Endometrial microvascular endothelial cells (primary cell): Measurements from ENCODE around the gene FAM76B. TPM values are rescaled to one million over a fixed set of nuclear protein-coding genes. Genes with fewer than 3 reads are reported as not detected.

Experiments used
- in situ Hi-C: cut with HindIII; loops from 2 replicates; pipeline ENCODE4 v1.10.0; 2017; ENCODE audit warnings: low sequenced_read_pairs, low pct_unique_long_range_greater_than_20kb; ENCODE audit errors: inconsistent ontology term
- total RNA-seq: library from RNA; depleted of rRNA; stranded (reverse); fragments of >200 nt; gene quantifications from one replicate; pipeline ENCODE4 v1.2.3, GENCODE V29; 2015; ENCODE audit errors: inconsistent ontology term

Gene FAM76B
- total RNA-seq, 1 donor from 2014 or later: 7.7 TPM

DNA sequence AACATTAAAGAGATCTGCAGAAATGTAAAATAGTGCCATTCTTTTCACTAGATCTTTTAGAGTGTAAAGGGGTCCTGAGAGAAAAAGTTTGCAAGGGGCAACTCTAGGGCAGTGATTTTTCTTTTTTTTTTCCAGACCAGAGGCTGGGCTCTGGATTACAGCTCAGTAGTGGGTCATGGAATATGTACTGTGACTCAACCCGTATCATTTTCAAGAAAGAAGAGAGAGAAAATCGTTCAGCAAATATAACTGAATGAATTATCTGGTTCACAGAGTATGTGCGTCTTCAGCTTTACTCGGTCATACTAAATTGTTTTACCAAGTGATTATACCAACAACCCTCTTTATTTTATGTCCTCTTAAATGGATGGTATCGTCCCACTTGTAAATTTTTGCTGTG is 4.5 kb upstream of the FAM76B start:
- in situ Hi-C loops: no loop called here

DNA sequence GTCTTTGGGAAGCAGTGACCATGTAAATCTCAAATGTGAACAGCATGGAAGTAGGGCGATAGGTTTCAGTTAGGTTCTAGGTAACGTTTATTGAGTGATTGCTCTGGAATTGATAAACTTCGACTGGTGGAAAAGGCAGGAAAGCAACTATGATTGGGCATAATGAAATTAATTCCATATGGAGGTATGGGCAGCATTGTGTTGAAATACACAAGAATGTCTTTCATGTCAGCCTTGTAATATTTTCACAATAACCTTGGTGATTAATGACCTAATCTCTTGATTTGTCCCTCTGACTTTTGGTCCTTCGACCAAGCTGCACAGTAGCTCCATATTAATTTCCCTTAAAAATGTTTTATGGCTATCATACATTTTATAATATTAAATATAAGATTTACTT is 3.5 kb upstream of the FAM76B start:
- in situ Hi-C loops: no loop called here

DNA sequence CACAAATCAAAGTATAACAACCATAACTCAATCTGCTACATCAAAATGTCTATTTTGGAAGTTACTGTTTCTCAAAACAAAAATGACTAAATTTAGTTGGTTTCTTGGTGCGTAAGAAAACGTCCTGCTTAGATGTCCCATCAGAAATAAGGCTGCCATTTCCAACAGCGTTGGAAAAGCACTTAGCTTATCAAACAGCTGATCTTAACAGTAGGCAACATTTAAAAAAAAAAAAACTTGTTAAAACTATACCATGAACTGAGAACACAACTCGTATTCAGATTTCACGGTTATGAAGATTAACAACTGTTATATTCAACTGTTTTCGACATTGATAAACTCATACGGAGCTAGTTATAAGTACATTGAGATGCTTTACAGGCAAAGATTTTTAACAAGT is 3.1 kb upstream of the FAM76B start:
- in situ Hi-C loops: no loop called here

DNA sequence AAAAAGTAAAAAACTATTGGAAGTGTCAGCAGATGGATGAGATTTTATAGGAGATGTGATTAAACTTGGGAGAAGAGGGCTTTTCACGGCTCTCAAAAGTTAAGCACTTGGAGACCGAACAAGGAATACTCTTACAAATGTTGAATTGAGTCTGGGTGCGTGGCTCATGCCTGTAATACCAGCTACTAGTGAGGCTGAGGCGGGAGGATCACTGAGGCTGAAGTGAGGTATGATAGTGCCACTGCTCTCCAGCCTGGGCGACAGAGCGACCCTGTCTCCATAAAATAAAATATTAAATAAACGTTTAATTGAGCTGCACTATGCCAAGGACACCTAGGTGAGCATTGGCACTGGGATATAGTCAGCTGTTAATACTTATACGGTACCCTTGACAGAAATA is 2.6 kb upstream of the FAM76B start:
- in situ Hi-C loops: no loop called here

DNA sequence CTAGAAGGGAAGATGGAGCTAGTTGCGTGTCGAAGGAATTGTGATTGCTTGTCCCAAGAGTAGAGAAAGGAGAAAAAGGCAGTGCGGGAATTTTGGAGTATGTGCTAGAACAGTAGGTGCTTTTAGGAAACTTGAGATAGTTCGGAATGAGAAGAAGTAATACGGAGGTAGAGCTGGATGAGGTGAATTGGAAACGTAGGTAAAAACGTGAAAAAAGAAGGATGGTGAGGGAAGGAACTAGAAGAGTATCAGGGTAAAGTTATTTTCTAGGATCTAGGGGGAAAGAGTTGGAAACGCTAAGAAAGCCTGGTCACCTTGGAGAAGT is 2.1 kb upstream of the FAM76B start:
- in situ Hi-C loops: no loop called here

DNA sequence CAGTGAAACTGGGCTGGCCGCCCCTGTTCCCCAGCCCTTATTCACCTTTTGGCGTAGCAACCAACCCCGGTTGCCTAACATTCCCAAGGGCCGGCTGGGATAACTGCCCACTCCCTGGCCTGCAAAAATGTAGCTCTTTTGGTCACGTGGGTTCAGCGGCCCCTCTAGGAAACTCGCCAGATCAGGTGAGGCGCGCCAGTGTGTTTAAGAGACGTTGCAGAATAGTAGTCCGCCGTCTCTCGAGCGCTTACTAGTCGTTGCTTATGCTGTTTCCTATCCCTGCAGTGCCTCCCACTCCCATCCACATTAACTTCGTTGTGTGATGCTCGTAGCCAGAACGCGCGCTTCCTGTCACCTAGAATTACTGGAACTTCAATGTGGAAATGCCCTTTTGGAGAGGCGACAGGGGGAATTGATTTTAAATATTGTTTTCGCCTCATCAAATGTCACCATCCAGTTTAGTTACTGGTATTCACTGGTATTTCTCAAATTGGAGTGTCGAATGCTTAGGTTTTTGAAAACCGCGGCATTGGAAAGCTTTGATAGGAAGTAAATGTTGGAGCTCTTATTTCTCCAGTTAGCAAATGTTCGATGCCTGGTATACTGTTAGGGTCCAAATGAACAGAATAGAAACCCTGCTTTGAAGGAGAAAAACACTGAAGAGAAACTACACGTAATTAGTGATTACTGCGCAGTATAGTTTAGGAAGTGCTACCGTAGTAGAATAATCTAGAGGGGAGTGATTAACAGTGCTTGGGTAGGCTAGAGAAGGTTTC is 1.5 kb upstream of the FAM76B start:
- in situ Hi-C loops: no loop called here

DNA sequence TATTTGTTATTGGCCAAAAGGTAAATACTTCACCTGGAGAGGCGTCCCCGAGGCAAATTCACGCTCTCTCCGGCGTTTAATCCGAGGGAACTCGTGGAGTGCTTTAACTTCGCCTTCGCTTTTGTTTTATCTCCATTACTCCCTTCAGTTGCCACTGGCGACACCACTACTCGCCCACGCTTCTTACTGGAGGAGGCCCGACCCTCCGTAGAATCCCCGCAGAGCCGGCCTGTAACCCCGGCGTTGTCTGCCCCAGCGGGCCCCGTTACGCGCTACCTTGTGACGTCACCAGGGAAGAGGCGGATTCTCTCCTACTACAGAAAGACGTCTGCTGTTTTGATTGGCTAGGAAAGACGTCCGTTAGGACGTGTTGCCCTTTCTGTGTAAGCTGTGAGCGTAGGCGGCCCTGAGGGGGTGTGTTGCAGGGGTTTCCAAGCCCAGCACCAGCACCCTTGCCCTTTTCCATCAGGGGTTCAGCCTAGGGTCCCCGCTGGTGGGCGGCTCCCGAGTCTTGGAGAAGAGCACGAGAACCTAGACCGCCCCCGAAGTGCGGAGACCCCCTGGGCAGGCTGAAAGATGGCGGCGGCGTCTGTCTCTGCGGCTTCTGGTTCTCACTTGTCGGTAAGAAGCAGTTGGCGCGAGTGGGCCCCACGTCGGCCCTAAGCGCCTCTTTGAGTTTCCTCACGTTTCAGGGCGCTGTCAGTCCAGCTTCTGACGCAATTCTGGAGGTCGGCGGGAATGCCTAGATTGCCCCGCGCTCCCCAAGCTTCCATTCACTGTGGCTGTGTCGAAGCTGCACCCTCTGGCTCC is 746 bp upstream of the FAM76B start, which contains the start of gene CEP57:
Gene CEP57 (plus strand): TSS at position 376 of the 810 bp plus-strand sequence. CDS start 201 bp downstream, at position 577.
- in situ Hi-C loops: no loop called here

DNA sequence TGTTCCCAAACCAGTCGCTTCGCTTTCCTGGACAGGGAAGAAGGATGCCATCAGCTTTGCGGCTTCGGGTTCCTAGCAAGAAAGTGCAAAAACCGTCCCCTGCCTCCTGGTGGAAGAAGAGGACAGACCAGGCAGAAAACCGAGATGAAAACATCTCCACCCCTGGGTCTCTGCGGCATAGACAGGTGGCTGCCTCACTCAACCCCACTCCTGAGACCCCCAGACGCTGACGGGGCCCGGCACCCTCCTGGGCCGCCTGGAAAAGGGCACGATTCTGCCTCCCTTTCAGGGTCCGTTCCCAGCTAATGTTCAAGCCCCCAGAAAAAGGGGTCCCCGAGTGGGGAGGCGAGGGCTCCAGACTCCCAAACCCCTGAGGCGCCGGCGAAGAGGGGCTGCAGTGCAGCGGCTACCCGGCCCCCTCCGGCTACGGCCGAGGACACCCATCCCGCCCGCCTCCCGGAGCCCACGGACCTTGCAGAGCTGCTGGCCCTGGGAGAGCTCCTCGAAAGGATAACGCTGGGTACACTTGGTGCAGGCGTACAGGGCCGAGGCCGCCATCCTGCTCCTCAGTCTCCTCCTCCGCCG is 569 bp downstream of the FAM76B start:
- in situ Hi-C loops: no loop called here

DNA sequence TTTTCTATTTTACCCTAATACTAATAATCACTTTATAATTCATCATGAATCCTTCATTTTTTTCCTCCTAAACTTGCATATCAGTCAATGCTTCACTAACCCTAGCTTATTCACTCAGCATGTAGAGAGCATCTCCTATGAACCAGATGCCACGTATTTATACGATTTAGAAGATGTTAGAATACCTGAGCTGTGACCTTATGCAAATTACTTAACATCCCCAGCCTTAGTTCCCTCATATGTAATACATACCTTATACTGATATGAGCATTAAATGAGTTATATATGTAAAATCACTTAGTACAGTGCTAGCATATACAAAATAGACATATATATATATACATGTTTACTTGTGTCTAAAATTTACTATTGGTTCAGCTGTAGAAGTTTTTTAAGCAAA is 9.0 kb downstream of the FAM76B start:
- in situ Hi-C loops: no loop called here

DNA sequence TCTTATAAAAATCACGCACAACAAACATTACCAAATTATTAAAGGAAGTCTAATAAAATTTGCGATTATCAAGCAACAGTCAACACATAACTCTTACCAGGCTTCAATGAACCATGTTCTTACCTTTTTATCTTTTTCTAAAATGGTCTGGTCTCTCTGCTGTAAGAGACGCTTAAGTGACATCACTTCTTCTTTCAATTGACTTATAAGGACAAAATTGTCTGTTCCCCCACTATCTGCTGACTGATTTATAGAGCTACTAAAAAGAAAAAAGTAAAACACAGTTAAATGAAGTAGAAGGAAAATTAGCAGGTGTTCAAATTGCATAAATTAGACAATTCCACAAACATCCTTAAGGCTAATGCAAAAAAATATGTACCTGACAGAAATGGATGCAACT is 10.9 kb downstream of the FAM76B start:
- in situ Hi-C loops: no loop called here

DNA sequence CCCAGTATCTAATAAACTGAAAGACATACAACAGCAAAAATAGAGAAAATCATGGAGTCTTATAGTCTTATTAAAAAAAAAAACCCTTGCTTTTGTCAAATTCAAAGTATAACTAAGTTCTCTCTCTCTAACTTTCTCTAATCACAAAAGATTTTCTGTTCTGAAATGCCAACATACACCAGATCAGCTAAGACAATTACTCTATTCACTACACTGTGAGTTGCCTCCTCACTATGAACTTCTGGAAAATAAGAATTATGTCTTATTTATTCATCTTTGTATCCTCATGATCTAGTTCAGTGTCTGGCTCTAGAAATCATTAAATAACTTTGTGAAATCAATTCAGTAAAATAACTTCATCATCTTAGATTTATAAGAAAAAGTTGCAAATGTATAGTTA is 12.7 kb downstream of the FAM76B start:
- in situ Hi-C loops: no loop called here

DNA sequence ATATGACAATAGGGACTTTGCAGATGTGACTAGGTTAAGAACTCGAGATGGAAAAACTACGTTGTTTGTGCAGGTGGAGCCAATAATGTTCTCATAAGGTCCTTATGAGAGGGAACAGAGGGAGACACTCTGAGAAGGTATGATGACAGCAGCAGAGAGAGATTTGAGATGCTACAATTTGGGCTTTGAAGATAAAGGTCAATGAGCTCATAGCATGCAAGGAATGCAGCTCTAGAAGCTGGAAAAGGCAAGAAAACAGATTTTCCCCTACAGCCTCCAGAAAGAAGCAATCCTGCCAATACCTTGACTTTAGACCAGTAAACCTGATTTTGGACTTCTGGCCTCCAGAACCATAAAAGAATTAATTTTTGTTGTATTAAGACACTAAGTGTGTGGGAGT is 21.1 kb downstream of the FAM76B start:
- in situ Hi-C loops: no loop called here

DNA sequence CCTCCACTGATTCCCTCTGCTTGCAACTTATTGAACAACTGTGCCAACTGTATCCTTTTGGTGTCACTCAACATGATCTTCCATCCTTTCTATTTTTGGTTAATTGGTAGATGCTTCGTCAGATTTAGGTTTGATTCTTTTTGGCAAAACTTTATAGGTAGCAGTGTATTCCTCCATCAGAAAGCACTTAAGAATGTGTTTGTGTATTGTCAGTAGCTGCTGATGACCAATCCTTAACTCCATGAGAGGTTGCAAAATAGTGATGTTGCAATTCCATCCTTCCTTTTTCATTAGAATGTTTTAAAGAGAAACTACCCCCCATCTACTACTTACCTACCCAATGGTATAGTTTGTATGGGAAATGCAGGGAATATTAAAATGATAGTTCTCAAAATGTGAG is 22.1 kb downstream of the FAM76B start:
- in situ Hi-C loops: no loop called here

DNA sequence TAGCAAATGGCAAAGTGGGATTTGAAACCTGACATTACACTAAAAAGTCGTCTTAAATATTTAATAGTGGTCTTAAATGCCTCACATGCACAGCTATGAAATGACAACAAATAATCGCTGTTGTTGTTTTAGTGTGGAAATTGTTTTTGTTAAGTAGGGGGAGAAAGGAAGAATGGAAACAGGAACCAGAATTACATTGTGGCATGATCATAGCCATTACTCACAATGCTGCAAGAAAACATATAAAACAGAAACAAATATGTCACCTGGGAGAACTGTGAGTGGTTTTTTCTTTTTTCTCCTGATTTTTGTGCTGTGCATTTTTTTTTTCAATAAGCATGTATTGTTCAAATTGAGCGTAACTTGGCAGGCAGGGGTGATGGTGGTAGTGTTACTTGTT is 22.9 kb downstream of the FAM76B start:
- in situ Hi-C loops: no loop called here

DNA sequence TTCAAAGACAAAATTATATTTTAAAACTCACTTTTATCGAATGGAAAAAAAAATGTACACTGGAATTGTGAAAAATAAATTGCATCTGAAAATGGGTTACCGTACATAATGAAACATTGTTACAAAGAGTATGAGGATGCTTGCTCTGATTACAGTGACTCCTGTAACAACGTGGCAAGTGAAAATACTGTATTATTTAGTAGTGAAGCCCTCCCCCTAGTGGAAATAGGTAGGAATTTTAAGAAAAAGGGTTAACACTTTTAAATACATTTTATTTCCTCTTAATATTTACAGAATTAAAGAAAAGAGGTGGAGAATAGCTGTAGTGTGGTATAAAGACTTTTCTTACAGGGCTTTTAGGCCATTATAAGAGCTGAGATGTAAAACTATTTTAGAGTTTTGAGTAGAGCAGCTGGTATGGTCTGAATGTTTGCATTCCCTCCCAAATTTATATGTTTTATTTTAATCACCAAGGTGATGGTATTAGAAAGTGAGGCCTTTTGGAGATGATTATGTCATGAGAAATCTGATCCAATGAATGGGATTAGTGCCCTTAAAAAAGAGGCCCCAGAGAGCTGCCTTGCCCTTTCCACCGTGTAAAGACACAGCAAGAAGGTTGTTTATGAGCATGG is 25.2 kb downstream of the FAM76B start:
- in situ Hi-C loops: no loop called here

DNA sequence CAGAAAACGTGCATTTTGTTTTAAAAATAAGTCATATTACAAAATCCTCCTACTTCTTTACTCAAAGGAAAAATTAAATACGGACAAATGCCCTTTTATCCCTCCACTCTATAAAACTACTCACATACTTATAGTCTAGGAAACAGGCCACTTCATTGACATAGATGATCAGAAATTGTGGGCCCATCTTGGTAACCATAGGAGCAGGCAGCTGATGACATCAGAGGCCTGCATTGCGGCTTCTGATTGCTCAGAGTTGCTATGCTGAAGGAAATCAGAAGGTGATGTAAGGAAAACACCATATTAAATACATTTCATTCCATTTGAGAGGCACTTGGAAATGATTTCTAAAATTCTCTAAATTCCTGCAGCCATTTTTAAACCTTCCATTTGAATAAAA is 27.0 kb downstream of the FAM76B start:
- in situ Hi-C loops: no loop called here

DNA sequence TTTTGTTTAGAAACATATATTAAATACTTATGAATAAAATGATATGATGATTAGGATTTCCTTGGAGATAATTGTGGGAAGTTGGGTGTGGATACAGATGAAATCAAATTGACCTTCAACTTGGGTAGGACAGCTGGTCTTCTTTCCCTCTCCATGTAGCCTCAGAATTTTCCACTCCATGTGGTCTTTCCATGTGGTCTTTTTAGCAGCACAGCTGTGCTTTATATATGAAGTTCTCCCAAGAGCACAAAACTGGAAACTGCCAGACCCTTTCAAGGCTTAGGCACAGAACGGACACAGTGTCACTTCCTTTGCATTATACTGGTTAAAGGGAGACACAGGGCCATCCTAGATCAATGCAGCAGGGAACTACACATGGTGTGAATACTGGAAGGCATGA is 28.6 kb downstream of the FAM76B start:
- in situ Hi-C loops: no loop called here

DNA sequence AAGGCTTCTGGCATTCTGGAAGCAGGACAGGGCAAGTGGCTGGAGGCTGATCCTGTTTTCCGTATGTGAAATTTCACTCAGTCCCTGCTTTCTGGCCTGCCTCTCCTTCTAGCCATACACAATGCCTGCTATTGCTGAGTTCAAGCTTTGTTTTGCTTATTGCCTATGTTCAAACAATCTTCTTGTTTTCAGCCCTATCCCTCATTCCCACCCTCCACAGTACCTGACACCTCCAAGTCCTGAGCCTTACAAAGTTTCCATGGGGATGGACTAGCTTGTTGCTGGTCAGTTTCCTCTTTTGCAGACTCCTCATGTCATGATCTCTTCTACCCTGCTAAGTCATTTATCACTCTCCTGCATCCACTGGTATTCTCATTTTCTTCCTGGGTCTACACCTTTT is 38.1 kb downstream of the FAM76B start:
- in situ Hi-C loops: no loop called here

DNA sequence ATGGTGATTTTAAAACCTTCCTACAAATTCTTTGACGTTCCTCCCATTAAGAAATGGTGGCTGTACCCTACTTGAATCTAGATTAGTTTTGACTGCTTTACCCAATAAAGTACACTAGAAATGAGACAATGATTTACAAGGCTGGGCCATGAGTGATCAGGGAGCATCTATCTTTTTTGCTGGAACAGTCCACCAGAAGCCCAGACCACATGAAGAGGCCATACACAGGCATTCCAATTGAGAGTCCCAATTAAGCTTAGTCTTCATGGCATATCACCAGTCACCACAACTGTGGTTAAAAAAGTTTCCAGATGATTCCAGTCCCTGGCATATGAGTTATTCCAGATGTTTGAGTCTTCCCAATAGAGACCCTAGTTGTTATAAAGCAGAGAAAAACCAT is 39.5 kb downstream of the FAM76B start:
- in situ Hi-C loops: no loop called here
